IPS-15b (cell line): ENCODE data around the gene CKS1B.
A peak's percentile ranks its signal among the peaks of the same experiment; 100 is the strongest.

Experiments used
- H3K27me3 ChIP-seq: one replicate; pipeline ENCODE4 v1.6.1; 2013; ENCODE audit warnings: low read length; ENCODE audit not compliant: control insufficient read depth, insufficient read depth
- H3K36me3 ChIP-seq: one replicate; pipeline ENCODE4 v1.6.1; 2013; ENCODE audit warnings: low read length; ENCODE audit not compliant: control insufficient read depth, insufficient read depth
- H3K4me1 ChIP-seq: one replicate; pipeline ENCODE4 v1.6.1; 2013; ENCODE audit warnings: mild to moderate bottlenecking, low read length; ENCODE audit not compliant: control insufficient read depth, insufficient read depth
- H3K4me3 ChIP-seq: one replicate; pipeline ENCODE4 v1.5.1; 2013; ENCODE audit warnings: low read depth, low read length
- H3K9ac ChIP-seq: one replicate; pipeline ENCODE4 v1.6.1; 2013; ENCODE audit warnings: low read depth, mild to moderate bottlenecking, low read length
- H3K9me3 ChIP-seq: one replicate; pipeline ENCODE4 v1.6.1; 2013; ENCODE audit warnings: mild to moderate bottlenecking, low read length; ENCODE audit not compliant: control insufficient read depth, insufficient read depth

CKS1B gene

GRCh38 chr1:154974102-154974807 is at the start of gene CKS1B:
TSS of gene CKS1B (plus strand) at chr1:154974681. CDS start at chr1:154974746, 65 bp downstream.
- Histone ChIP-seq H3K9ac (peak within 1 kb of the TSS; percentile 90), H3K36me3 (peaks cover 6% of the 10 kb centered on the region), H3K27me3 (no peaks in the 10 kb centered on the region), H3K4me3 (peak within 1 kb of the TSS; percentile 78), H3K4me1 (peaks cover 13% of the 10 kb centered on the region), H3K9me3 (no peaks in the 10 kb centered on the region)

- no peak overlapping the region for H3K9ac ChIP-seq
- H3K9me3 ChIP-seq: no peaks in the 10 kb centered on the region
- no peaks in the 10 kb centered on the region for H3K27me3 ChIP-seq
- H3K36me3 ChIP-seq: peaks cover 5% of the 10 kb centered on the region
- no peak overlapping the region for H3K4me3 ChIP-seq
- no peaks in the 10 kb centered on the region for H3K4me1 ChIP-seq
These were observed 48.9 kb upstream of the CKS1B start for GRCh38 chr1:154925335-154926170.

GRCh38 chr1:154926201-154926600 is 48.3 kb upstream of the CKS1B start:
- Histone ChIP-seq H3K27me3 (no peaks in the 10 kb centered on the region), H3K4me3 (no peak overlapping the region), H3K4me1 (no peaks in the 10 kb centered on the region), H3K36me3 (peaks cover 5% of the 10 kb centered on the region), H3K9ac (no peak overlapping the region), H3K9me3 (no peaks in the 10 kb centered on the region)

GRCh38 chr1:154931940-154932487 is 42.5 kb upstream of the CKS1B start:
- no peaks in the 10 kb centered on the region for H3K27me3 ChIP-seq
- no peaks in the 10 kb centered on the region for H3K9me3 ChIP-seq
- H3K4me3 ChIP-seq: no peak overlapping the region
- H3K9ac ChIP-seq: no peak overlapping the region
- H3K4me1 ChIP-seq: no peaks in the 10 kb centered on the region
- H3K36me3 ChIP-seq: peaks cover 3% of the 10 kb centered on the region

- no peaks in the 10 kb centered on the region for H3K27me3 ChIP-seq
- no peak overlapping the region for H3K9ac ChIP-seq
- H3K4me3 ChIP-seq: no peak overlapping the region
- peaks cover 3% of the 10 kb centered on the region for H3K36me3 ChIP-seq
- H3K9me3 ChIP-seq: no peaks in the 10 kb centered on the region
- H3K4me1 ChIP-seq: peaks cover 6% of the 10 kb centered on the region
These were observed 40.0 kb upstream of the CKS1B start for GRCh38 chr1:154934358-154934948.

GRCh38 chr1:154935749-154936554 is 38.5 kb upstream of the CKS1B start:
- H3K36me3 ChIP-seq: peaks cover 3% of the 10 kb centered on the region
- peaks cover 10% of the 10 kb centered on the region for H3K4me1 ChIP-seq
- no peaks in the 10 kb centered on the region for H3K27me3 ChIP-seq
- H3K4me3 ChIP-seq: peak overlapping the region; percentile 79
- H3K9me3 ChIP-seq: no peaks in the 10 kb centered on the region
- H3K9ac ChIP-seq: peak overlapping the region; percentile 96

GRCh38 chr1:154936555-154937084 is 37.9 kb upstream of the CKS1B start, which contains the start of gene PMVK:
TSS of gene PMVK (minus strand) at chr1:154936719. CDS start at chr1:154936685, 34 bp downstream.
- Histone ChIP-seq H3K27me3 (no peaks in the 10 kb centered on the region), H3K9me3 (no peaks in the 10 kb centered on the region), H3K36me3 (peaks cover 3% of the 10 kb centered on the region), H3K9ac (peak within 1 kb of the TSS; percentile 96), H3K4me3 (peak within 1 kb of the TSS; percentile 79), H3K4me1 (peaks cover 10% of the 10 kb centered on the region)

- peak overlapping the region; percentile 96 for H3K9ac ChIP-seq
- no peaks in the 10 kb centered on the region for H3K36me3 ChIP-seq
- peak overlapping the region; percentile 79 for H3K4me3 ChIP-seq
- peaks cover 10% of the 10 kb centered on the region for H3K4me1 ChIP-seq
- no peaks in the 10 kb centered on the region for H3K9me3 ChIP-seq
- no peaks in the 10 kb centered on the region for H3K27me3 ChIP-seq
These were observed 37.1 kb upstream of the CKS1B start for GRCh38 chr1:154937085-154937987.

GRCh38 chr1:154937988-154938386 is 36.5 kb upstream of the CKS1B start:
- H3K9me3 ChIP-seq: no peaks in the 10 kb centered on the region
- H3K27me3 ChIP-seq: no peaks in the 10 kb centered on the region
- no peak overlapping the region for H3K4me3 ChIP-seq
- H3K4me1 ChIP-seq: peaks cover 10% of the 10 kb centered on the region
- peak overlapping the region; percentile 96 for H3K9ac ChIP-seq
- H3K36me3 ChIP-seq: no peaks in the 10 kb centered on the region
